ENCODE results near the gene AFAP1.
"Not testable (repeated sequence)": the region's sequence is repeated elsewhere in the genome, so short reads cannot be mapped to it uniquely, and the experiment has no call there.

AFAP1 gene

DNA sequence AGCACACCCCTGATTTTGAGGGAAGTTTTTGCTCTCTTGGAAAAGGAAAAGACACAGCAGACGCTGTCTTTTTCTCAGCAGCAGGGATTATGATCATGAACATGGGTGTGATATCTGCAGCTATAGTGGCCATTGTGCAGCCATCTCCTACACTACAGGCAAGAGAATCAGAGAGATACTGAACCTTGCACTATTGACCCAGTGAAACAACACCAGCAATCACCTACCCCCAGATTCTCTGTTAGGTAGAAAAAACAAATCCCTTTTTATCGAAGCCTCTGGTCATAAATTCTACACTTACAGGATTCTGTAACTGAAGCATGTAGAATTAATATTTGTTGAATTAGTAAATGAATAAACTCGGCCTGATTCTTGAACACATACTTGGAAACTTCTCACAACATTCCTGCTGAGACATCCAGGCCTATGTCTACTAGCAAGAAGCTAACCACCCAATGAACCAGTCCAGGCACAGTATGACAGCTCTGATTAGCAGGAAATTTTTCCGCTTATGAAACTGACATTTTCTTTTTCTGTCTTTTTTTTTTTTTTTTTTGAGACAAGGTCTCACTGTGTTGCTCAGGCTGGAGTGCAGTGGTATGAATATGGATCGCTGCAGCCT lies 5.0 kb upstream of the AFAP1 start:
- FAIRE-seq, result no peak

DNA sequence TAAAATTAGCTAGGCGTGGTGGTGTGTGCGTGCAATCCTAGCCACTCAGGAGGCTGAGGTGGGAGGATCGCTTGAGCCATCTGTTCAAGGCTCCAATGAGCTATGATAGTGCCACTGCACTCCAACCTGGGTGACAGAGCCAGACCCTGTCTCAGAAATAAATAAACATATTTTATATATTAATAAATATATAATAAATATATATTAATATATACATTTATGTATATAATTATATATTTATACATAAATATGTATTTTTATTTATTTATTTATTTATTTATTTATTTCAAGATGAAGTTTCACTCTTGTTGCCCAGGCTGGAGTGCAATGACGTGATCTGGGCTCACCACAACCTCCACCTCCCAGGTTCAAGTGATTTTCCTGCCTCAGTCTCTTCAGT lies 4.0 kb upstream of the AFAP1 start:
- FAIRE-seq, result not testable (repeated sequence)

DNA sequence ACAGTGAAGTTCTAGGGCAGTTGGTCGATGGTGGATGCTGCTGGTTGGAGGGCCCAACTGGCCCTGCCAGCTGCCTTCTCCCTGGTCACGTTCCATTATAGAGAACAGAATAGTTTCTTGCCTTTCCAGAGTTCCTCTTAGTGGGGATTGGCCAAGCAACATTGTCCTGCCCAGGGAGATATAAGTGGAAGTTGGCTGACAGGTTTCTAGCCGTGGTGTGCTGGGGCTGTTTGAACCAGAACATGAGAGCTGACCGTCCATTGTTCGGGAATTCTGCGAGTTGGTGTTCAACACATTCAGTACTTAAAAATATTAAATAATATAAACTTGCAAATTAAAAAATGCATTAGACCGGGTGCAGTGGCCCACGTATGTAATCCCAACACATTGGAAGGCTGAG lies 3.5 kb upstream of the AFAP1 start:
- FAIRE-seq, result no peak

DNA sequence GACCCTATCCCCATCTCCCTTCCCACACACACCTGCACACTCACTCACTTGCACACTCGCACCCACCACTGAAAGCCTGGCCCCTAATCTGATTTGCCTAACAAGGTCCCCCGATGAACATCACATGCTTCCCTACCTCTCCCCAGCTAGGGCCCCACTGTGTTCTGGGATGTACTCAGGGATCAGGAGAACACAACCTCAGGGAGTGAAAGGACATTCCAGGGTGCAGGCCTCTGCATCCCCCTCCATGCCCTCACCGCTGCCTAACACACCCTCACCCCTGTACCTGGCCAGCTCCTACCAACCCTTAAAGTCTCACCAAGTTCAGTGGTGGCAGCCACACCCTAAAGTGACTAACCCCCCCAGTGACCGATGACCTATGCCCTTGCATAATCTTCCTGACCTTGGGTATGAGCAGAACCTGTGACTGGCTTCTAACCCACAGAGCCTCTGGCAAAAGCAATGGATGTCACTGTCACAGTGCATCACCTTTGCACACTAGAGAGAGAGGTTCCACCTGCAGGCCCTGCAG lies 2.4 kb upstream of the AFAP1 start:
- FAIRE-seq, result no peak

DNA sequence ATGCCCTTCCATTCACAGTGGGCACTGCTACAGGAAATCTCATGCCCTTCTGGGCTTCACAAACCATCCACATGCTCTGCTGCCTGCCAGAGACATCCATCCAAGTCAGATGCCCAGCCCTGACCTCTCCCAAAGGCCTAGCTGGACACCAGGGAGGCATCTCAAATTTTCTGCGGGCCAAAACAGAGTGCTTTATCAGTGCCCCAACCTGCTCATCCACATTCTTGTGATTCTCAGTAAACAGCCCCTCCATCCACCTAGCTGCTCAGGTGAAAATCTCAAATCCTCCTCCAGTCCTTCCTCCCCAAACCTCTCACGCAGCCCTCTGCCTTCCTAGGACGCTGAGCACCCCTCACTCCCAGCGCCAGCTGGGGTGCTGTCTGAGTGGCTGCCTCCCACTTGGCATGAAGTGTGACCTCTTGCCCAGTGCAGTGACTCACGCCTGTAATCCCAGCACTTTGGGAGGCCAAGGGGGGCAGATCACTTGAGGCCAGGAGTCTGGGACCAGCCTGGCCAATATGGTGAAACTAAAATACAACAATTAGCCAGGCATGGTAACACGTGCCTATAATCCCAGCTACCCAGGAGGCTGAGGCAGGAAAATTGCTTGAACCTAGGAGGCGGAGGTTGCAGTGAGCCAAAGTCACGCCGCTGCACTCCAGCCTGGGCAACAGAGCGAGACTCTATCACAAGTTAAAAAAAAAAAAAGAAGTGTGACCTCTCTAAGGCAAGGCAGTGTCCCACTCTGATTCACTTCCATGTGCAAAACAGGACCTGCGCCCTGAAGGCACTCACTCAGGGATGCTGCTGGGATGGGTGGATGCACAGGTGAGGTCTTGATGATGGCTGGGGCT lies 1.7 kb upstream of the AFAP1 start:
- FAIRE-seq, result no peak

DNA sequence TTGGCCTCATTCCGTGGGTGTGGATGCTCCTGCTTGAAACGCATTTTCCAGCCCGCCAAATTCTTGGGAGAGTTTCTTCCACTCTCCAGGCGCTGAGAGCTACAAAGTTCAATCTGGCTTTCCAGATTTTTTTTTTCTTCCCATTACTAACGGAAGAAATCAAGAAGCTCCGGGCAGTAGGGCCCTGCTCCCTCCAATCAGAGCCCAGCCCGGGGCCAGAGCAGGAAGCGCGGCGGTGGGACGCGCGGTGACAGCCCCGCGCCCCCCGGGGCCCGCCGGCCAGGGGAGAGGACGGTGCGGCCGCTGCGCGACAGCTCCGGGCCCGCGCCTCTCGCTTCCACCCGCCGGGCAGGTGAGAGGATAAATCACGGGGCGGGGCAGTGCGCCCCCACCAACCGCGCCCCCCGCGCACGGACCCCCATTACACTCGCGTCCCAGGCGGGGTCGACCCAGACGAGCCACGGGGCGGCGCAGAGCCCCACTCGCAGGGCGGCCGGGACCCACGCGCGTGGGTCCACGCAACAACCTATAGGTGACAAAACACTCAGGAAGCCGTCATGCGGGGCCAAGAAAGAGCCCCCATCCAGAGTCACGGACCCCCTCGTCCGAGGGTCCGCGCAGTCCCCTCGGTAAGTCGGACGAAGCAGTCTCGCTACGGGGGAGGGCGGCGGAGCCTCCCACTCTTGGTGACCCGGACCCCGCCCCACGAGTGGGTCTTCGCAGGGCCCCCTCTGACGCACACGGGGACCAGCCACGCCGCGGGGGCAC lies 868 bp downstream of the AFAP1 start:
- no peak for FAIRE-seq

DNA sequence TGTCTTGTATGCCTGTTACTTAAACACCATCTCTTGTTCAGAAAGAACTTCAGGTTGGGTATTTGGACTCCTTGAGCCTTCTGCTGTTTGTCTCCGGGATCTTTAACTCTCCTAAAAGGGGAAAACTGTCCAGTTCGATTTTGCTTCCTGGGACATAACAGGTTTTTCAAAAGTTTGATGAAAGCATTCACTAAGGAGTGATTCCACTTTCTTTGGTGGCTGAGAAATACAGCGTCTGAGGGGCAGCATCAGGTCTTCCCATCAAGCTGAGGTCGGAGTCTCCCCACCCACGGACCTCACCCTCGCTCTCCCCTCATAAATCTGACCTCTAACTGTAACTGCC lies 1.4 kb downstream of the AFAP1 start:
- FAIRE-seq, result no peak

DNA sequence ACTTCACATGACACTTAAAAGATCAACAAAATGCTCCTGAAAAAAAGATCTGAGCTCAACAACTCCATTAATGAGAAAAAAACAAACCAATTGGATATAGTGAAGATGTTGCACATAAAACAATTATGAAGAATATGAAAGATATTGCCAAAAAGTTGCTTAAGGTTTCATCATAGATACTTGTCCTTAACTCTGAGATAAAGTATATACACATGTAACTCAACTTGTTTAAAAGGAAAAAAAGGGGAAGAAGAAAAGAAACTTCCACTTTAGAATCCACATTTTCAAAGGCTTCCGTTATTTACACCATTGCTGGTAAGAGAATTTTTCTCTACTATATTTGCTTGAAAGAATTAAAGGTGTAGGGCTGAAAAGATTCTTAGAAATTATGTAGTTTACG lies 2.7 kb downstream of the AFAP1 start:
- no peak for FAIRE-seq

DNA sequence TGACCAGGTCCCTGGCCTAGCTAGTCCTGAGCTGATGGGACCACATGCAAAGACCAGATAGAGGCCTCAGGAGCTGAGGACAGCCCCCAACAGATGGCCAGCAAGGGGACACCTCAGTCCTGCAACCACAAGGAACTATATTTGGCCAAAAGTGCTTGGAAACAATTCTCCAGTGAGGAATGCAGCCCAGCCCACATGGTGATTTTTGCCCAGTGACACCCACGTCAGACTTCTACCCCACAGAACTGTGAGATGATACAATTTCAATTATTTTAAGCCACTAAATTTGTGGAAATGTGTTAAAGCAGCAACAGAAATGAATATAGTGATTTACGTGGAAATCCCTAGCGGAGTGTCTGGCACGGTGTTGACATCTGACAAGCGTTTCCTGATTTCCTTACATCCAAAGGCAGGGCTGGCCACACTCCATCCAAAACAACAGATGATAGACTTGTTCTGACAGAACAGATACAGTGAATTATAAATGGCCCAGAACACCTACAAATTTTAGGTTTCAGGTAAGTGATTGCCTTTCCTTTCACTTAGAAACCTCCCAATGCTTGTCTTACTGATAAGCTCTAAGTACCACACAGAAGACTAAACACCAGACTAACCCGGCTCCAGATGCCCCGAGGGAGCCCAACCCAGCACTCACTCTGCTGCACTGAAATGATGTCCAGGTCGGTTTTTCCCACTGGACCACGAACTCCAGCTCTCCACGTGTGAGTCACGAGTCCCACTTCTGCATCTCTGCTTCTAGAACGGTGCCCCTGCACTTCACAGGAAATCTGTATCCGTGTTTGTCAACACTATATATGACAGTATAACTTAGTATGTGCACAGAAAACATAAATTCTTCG lies 5.8 kb downstream of the AFAP1 start:
- no peak for FAIRE-seq

DNA sequence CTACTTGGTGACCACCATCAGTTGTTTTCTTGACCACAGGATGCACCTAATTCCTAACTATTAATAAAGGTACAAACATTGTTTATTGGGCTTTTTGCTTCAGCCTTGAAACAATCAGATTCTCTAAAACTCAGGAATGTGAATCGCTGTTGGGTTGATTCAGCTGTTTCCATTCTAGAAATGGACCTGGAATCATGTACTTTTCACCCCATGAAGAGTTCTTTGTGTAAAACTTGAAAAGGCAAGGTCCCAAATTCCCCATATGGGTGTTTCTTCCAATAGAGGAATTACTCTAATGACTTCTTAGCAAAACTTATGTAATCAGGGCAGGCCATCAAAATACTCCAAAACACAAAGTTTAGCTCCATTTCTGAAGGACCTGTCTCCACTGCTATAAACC lies 7.4 kb downstream of the AFAP1 start:
- FAIRE-seq, result no peak

DNA sequence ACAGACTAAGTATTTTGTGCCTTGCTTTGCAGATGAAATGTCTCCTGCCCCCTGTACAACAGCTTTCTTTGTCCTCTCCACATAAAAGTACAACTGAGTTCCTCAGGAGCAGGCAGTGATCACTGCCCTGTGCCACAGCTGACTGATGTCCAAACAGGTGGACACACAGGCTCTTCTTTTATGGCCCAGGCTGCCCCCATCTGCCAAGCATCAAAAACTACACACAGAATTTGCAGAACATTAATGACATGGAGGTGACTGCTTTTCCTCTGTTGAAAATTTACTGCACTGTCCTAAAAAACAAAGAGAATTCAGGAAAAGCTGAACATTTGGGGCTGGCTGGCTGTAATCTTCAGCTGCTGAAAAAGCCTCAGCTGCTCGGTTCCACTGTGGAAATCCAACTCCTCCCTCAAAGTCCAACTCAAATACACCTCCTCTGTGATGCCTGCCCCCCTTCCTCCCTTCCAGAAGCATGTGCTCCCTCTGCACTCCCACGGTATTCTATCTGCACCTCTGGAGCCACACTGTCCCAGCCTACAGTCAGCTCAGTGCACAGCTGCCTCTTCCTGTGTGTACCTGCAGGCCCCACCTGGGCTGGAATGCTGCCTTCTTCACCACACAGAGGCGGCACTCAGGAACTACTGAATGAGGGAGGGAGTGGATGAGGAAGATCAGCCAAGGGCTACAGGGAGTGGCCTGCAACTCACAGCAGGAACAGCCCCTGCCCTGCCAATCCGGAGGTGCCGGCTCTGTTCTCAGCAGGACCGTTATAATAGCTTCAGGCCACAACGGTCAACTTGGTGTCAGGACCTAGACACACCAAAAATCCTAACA lies 10.3 kb downstream of the AFAP1 start:
- FAIRE-seq, result no peak

DNA sequence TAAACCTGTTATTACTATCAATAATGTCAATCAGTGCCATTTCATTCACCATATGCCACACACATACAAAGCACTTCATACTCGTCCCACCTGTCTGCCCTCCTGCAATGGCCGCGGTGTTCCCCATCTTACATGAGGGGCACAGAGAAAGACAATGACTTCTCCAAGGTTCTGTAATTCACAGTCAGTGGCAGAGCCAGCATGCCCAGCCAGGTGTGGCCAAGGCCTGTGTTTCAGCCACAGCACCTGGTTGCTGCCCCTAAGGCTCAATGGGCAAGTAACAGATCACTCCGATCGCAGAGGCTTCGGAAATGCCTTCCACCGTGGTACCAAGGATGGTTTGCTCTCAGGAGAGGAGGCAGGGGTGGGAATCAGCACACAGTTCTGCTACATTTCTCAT lies 10.9 kb downstream of the AFAP1 start:
- FAIRE-seq, result no peak

DNA sequence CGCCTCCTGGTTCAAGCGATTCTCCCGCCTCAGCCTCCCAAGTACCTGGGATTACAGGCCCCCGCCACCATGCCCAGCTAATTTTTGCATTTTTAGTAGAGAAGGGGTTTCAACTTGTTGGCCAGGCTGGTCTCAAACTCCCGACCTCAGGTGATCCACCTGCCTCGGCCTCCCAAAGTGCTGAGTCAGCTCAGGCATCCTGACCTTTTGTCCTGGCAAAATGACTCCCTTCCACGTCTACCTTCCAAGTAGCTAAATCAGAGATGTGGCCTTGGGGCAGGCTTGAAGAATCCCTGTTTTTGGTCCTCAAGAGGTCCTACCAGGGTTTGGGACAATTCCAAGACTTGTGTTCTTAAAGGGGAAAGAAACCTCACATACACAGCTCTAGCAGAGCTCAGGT lies 12.8 kb downstream of the AFAP1 start:
- FAIRE-seq, result no peak

DNA sequence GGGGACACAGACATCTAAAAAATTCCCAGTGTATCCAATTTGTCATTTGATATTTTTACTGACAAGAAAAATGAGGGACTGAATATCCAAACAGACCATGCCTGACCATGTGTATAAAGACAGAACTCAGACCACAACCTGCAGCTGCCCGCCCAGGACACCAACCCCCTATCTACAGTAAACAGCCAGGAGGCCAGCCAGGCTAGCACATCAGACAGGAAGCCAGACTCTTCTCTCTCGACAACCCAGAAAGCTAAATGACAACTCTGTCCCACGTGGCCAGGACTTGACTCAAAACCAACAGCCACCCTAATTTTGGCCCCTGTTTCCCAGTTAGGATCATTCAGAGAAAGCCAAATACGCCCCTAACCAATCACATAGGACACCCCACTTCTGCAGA lies 15.1 kb downstream of the AFAP1 start:
- FAIRE-seq, result no peak

DNA sequence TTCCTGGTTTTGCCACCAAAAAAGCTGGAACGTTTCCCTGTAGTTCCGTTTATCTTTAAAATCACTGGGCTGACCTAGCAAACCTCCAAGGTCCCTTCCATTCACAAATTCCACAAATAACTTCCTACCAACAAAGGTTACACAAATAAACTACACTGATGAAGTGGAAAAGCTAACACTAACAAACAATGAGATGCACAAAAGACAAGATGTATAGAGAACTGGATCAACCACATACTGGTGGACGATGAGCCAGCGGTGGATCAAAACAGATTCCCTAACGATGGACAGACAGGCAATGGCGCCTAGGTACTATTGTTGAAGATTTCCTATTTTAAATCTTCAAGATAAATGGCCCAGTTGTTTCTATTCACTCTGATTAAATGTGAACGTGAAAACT lies 15.5 kb downstream of the AFAP1 start:
- FAIRE-seq, result no peak

DNA sequence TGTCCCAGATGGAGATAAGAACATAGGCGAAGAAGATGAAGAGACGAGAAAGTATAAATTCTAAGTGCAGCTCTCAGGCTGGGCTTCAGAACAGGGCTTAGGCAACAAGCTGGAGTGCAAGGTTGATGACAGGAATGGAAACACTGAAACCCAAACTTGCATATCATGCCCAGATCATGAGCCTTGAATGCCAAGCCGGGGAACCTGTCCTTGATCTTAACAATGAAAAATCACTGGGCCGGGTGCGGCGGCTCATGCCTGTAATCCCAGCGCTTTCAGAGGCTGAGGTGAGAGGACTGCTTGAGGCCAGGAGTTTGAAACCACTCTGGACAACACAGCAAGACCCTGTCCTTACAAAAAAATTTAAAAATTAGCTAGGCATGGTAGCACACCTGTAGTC lies 17.2 kb downstream of the AFAP1 start:
- FAIRE-seq, result no peak

DNA sequence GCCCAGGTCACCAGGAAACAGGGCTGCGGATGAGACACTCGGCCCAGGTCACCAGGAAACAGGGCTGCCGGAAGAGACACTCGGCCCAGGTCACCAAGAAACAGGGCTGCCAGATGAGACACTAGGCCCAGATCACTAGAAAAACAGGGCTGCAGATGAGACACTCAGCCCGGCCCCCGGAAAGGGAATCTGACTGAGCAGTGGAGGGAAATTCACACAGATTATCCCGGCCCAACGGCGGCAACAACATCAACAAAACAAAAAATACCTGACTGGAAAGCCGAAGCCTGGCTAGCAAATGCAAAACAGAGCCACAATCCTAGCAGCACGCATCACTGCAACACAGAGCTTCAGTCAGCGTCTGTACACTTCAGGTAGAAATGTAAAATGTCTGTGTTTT lies 20.7 kb downstream of the AFAP1 start:
- FAIRE-seq, result no peak

DNA sequence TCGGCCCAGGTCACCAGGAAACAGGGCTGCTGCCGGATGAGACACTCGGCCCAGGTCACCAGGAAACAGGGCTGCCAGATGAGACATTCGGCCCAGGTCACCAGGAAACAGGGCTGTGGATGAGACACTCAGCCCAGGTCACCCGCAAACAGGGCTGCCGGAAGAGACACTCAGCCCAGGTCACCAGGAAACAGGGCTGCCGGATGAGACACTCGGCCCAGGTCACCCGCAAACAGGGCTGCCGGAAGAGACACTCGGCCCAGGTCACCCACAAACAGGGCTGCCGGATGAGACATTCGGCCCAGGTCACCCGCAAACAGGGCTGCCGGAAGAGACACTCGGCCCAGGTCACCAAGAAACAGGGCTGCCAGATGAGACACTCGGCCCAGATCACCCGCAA lies 21.5 kb downstream of the AFAP1 start:
- not testable (repeated sequence) for FAIRE-seq

DNA sequence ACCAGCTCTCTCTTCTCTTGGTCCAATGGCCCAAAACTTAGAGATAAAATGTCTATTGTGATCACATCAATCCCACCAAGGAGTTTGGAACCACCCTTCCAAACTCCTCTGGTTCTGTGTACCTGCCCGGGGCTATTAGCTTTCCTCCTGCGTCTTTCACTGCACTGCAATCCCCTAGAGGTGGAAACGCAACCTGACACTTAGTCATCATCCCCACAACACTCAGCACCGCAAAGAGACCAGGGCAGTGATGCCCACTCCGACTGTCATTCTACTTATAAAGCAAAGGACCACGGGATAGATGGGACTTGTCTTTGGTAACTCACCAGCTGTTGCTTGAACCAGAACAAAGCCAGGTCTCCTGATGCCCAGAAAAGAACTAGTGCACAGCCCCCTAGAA lies 22.0 kb downstream of the AFAP1 start:
- no peak for FAIRE-seq

DNA sequence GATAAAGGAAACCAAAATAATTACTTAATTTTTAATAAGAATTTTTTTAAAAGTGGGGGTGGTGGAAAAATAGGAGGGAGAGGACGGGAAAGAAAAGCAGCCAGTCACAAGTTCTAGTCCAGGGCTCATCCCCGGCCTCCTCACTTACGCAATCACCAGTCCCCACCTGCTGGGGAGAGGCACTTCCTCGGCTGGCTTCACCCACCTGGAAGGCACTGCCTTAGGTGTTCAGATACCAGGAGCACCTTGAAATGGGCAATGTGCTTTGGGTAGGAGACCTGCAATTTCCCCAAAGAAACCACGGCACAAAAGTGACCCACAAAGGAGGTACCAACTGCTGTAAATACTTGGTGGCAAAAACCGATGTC lies 23.8 kb downstream of the AFAP1 start:
- no peak for FAIRE-seq

DNA sequence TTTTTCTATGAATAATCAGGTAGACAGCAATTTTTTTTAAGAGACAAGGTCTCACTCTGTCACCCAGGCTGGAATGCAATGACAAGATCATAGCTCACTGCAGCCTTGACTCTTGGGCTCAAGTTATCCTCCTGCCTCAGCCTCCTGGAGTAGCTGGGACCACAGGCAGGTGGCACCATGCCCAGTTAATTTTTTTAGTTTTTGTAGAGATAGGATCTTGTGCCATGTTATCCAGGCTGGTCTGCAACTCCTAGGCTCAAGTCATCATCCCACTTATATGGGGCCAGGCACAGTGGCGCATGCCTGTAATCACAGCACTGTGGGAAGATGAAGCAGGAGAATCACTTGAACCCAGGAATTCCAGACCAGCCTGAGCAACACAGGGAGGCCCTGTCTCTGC lies 26.8 kb downstream of the AFAP1 start:
- FAIRE-seq, result no peak

Data from G401.6 (cell line).